ENCODE data around the gene C11orf71.

Gene C11orf71

GRCh38 chr11:114358716-114359115 is 41.6 kb downstream of the C11orf71 start:
- Histone ChIP-seq H2AFZ (ENCODE audit: low read length, unreplicated experiment) (peak overlapping the region; percentile 19), H3K79me2 (ENCODE audit: control insufficient read depth, insufficient read depth, low read length, unreplicated experiment) (no peaks in the 10 kb centered on the region), H3K27me3 (ENCODE audit: insufficient read depth, low read length) (no peaks in the 10 kb centered on the region), H3K36me3 (ENCODE audit: insufficient read depth, low read length) (no peaks in the 10 kb centered on the region), H3K27ac (ENCODE audit: low read depth, low read length) (peak overlapping the region; percentile 20; the same call in 1 of the 2 replicates), H3K4me3 (ENCODE audit: low read depth, low read length) (no peak overlapping the region), H3K4me1 (ENCODE audit: control insufficient read depth, insufficient read depth, low read length, unreplicated experiment) (peaks cover 24% of the 10 kb centered on the region)

DNA sequence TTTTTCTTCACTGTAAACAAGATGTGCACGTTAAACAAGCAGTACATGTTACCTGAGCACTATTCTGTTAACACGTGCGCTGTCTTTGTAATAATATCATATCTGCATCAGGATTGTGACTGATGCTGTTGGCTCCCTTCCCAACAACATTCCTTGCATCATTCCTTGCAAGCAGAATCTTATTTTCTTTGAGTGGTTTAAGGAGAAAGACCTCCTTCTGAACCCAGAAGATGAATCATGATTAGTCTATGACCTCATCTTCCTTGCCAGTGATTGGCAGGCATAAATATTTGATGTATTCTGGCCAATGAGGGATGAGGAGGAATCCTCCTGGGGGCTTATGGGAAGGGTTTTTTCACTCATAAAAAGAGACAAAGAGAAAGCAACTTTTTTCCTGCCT is 46.2 kb downstream of the C11orf71 start:
- no peak overlapping the region for H3K27ac ChIP-seq (ENCODE audit: low read depth, low read length)

DNA sequence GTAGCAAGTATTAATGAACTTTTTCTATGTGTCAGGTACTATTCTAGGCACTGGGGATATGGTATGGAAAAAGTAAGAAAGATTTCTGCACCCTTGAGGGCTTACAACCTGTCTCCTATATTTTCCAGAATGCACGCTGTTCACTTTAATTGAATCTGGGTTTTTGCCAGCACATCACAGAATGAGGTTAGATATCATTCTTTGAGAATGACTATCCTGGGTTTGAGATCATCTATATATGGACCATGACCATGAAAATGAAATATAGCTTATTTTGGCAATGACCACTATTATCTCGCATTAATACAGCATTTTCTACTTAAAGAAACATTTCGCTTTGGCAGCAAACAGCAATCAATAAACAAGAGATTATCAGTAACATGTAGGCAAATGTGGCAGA is 46.9 kb downstream of the C11orf71 start:
- Histone ChIP-seq H3K36me3 (ENCODE audit: insufficient read depth, low read length) (no peaks in the 10 kb centered on the region), H3K27me3 (ENCODE audit: insufficient read depth, low read length) (no peaks in the 10 kb centered on the region), H2AFZ (ENCODE audit: low read length, unreplicated experiment) (no peak overlapping the region), H3K4me3 (ENCODE audit: low read depth, low read length) (no peak overlapping the region), H3K27ac (ENCODE audit: low read depth, low read length) (peak overlapping the region; percentile 27; the same call in 1 of the 2 replicates), H3K79me2 (ENCODE audit: control insufficient read depth, insufficient read depth, low read length, unreplicated experiment) (no peaks in the 10 kb centered on the region), H3K4me1 (ENCODE audit: control insufficient read depth, insufficient read depth, low read length, unreplicated experiment) (peaks cover 10% of the 10 kb centered on the region)

More for the DNA sequence above, 46.2 kb downstream of the C11orf71 start:
- no peak overlapping the region for H2AFZ ChIP-seq (ENCODE audit: low read length, unreplicated experiment)
- peaks cover 16% of the 10 kb centered on the region for H3K4me1 ChIP-seq (ENCODE audit: control insufficient read depth, insufficient read depth, low read length, unreplicated experiment)
- no peaks in the 10 kb centered on the region for H3K27me3 ChIP-seq (ENCODE audit: insufficient read depth, low read length)
- 0 out of 2 replicates have a peak overlapping the region, but pooled peaks have one; percentile 17 for H3K4me3 ChIP-seq (ENCODE audit: low read depth, low read length)
- no peaks in the 10 kb centered on the region for H3K36me3 ChIP-seq (ENCODE audit: insufficient read depth, low read length)
- no peaks in the 10 kb centered on the region for H3K79me2 ChIP-seq (ENCODE audit: control insufficient read depth, insufficient read depth, low read length, unreplicated experiment)

DNA sequence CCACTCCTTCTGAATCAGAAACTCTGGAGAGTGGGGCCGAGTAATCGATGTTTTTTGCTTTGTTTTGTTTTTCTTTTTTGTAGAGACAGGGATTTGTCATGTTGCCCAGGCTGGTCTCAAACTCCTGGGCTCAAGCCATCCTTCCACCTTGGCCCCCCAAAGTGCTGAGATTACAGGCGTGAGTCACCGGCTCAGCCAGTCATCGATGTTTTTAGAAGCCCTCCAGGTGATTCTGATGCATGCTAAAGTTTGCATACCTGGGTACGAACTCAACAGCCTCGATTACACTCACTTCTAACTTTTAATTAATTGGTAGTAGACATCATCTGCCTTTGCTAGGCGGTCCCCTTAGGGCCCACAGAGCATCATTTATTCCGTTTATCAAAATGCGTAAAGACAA is 50.3 kb downstream of the C11orf71 start:
- Histone ChIP-seq H3K79me2 (ENCODE audit: control insufficient read depth, insufficient read depth, low read length, unreplicated experiment) (no peaks in the 10 kb centered on the region), H2AFZ (ENCODE audit: low read length, unreplicated experiment) (no peak overlapping the region), H3K27ac (ENCODE audit: low read depth, low read length) (no peak overlapping the region), H3K36me3 (ENCODE audit: insufficient read depth, low read length) (no peaks in the 10 kb centered on the region), H3K27me3 (ENCODE audit: insufficient read depth, low read length) (no peaks in the 10 kb centered on the region), H3K4me1 (ENCODE audit: control insufficient read depth, insufficient read depth, low read length, unreplicated experiment) (peaks cover 10% of the 10 kb centered on the region), H3K4me3 (ENCODE audit: low read depth, low read length) (no peak overlapping the region)

Data from ACC112 (cell line).